ENCODE data around the gene CFAP299. TPM values are rescaled to one million over a fixed set of nuclear protein-coding genes. Genes with fewer than 3 reads are reported as not detected.
A peak's percentile ranks its signal among the peaks of the same experiment; 100 is the strongest.

The CFAP299 gene
- total RNA-seq, 3 donors from 2014 or later: not detected

GRCh38 chr4:80382090-80382832 lies 46.7 kb downstream of the CFAP299 start:
- H3K9me3 ChIP-seq: no peaks in the 10 kb centered on the region
- no peaks in the 10 kb centered on the region for H3K4me1 ChIP-seq (ENCODE audit: low read depth)
- no peaks in the 10 kb centered on the region for H3K36me3 ChIP-seq (ENCODE audit: low read depth)
- DNase-seq: no peak
- no peak for TF ChIP-seq CTCF (IDR thresholded peaks at IDR 0.05)
- ATAC-seq: no peak
- no peak overlapping the region for H3K4me3 ChIP-seq
- intact Hi-C loops (cut with DNase I, micrococcal nuclease): no loop called here

GRCh38 chr4:80385397-80386280 lies 50.1 kb downstream of the CFAP299 start:
- no peak for TF ChIP-seq CTCF (IDR thresholded peaks at IDR 0.05)
- H3K9me3 ChIP-seq: no peaks in the 10 kb centered on the region
- no peaks in the 10 kb centered on the region for H3K36me3 ChIP-seq (ENCODE audit: low read depth)
- H3K4me3 ChIP-seq: no peak overlapping the region
- intact Hi-C loops (cut with DNase I, micrococcal nuclease): no loop called here
- no peak for ATAC-seq
- no peaks in the 10 kb centered on the region for H3K4me1 ChIP-seq (ENCODE audit: low read depth)
- DNase-seq: no peak

- DNase-seq (no peak), ATAC-seq (no peak)
- H3K4me3 ChIP-seq: no peak overlapping the region
- intact Hi-C loops (cut with DNase I, micrococcal nuclease): no loop called here
- H3K36me3 ChIP-seq (ENCODE audit: low read depth): no peaks in the 10 kb centered on the region
- no peaks in the 10 kb centered on the region for H3K4me1 ChIP-seq (ENCODE audit: low read depth)
- no peaks in the 10 kb centered on the region for H3K9me3 ChIP-seq
- no peak for TF ChIP-seq CTCF (IDR thresholded peaks at IDR 0.05)
Observed at GRCh38 chr4:80386281-80386886, 50.9 kb downstream of the CFAP299 start.

GRCh38 chr4:80387390-80388283 lies 52.1 kb downstream of the CFAP299 start:
- no peak for TF ChIP-seq CTCF (IDR thresholded peaks at IDR 0.05)
- Histone ChIP-seq H3K4me3 (no peak overlapping the region), H3K4me1 (ENCODE audit: low read depth) (no peaks in the 10 kb centered on the region), H3K36me3 (ENCODE audit: low read depth) (no peaks in the 10 kb centered on the region), H3K9me3 (no peaks in the 10 kb centered on the region)
- DNase-seq: no peak
- peak; percentile 12 for ATAC-seq
- intact Hi-C loops (cut with DNase I, micrococcal nuclease): no loop called here

- Histone ChIP-seq H3K4me1 (ENCODE audit: low read depth) (no peaks in the 10 kb centered on the region), H3K9me3 (no peaks in the 10 kb centered on the region), H3K36me3 (ENCODE audit: low read depth) (no peaks in the 10 kb centered on the region), H3K4me3 (no peak overlapping the region)
- no peak for TF ChIP-seq CTCF (IDR thresholded peaks at IDR 0.05)
- intact Hi-C loops (cut with DNase I, micrococcal nuclease): no loop called here
- ATAC-seq (no peak), DNase-seq (no peak)
Observed at GRCh38 chr4:80388284-80388607, 52.7 kb downstream of the CFAP299 start.
